ENCODE measurements around the gene SLC41A3.
"Not testable (repeated sequence)": the region's sequence is repeated elsewhere in the genome, so short reads cannot be mapped to it uniquely, and the experiment has no call there.

Gene SLC41A3

DNA sequence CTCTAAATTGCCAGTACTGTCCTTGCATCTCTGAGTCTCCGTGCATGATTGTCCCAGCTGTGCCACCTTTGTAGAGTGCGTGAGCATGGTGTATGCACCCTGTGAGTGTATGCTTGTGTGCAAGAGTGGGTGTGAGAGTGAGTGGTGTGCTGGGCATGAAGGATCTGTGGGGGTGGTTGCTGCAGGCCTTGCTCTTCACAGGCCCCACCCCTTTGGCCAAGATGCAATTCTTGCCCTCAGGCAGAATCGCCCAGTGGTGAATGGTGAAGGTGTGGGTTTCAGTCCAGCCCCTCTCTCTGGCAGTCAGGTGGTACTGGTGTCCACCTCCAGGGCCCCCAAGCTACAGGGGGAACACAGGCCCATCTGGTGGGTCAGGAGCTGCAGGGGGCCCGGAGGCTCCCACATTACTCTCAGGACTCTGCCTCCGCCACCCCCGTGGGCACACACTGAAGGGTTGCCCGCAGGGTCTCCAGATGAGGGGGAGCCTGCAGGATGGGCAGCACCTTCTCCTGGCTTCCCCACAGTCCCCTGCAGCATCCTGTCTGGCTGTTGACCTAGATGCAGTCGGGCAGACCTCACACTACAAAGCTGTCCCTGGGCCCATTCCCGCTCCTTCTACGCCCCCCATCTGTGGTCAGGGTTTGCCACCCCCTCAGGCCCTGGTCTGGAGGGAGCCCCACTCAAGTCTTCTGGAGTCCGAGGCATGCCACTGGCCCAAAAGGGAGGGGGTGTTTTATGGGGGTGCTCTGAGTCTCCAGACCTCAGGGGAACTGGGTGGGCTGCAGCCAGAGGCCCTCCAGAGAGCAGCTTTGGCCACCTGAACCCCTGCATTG, 123.3 kb downstream of the SLC41A3 start:
- no peak for DNase-seq (ENCODE audit: low read depth in 1 of 2, low spot score in 1 of 2)

DNA sequence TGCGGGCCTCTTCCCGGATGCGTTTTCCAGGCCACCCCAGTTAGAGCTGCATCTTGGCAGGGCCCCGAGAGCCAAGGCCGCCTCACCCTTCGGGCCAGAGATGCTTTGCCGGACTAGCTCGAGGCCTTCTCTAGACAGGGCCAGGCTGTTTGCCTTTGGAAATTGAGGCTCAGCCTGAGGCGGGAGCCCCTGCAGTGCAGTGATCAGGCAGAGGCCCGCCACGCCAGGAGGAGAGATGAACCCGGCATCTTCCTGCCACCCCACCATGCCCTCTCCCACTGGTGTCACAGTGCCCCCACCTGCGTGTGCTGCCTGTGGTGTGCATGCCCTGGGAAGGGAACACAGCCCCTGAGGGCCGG, 123.9 kb downstream of the SLC41A3 start:
- DNase-seq (ENCODE audit: low read depth in 1 of 2, low spot score in 1 of 2), result no peak

DNA sequence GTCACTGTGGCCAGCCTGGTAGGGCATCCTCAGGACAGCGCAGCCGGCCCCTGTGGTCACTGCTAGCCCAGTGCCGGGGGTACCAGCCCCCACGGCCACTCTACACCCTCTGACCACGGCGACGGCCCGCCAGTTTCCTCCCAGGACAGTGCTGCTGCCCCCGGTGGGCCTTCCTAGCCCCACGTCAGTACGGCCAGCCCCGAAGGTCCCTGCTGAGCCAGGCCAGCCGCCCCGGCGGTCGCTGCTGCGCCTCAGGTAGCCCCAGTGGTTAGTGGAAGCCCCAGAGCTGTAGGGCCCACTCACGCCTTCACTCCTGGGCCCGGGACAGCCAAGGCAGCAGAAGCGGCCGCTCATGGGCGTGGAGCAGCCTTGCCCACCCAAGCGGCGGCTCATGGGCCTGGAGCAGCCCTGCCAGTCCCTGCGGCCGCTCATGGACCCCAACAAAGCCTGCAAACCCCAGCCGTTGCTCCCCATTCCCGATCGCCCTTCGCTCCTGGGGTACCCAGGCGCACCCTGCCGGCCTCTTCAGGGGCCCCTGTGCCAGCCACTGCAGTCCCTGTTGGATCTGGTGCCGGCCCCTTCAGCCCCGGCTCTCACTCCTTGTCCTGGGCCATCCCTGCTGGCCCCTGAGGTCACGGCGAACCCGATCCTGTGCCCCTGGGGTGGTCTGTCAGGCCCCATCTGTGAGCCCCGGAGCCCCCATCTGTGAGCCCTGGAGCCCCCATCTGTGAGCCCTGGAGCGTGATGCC, 124.4 kb downstream of the SLC41A3 start:
- DNase-seq (ENCODE audit: low read depth in 1 of 2, low spot score in 1 of 2), result no peak

DNA sequence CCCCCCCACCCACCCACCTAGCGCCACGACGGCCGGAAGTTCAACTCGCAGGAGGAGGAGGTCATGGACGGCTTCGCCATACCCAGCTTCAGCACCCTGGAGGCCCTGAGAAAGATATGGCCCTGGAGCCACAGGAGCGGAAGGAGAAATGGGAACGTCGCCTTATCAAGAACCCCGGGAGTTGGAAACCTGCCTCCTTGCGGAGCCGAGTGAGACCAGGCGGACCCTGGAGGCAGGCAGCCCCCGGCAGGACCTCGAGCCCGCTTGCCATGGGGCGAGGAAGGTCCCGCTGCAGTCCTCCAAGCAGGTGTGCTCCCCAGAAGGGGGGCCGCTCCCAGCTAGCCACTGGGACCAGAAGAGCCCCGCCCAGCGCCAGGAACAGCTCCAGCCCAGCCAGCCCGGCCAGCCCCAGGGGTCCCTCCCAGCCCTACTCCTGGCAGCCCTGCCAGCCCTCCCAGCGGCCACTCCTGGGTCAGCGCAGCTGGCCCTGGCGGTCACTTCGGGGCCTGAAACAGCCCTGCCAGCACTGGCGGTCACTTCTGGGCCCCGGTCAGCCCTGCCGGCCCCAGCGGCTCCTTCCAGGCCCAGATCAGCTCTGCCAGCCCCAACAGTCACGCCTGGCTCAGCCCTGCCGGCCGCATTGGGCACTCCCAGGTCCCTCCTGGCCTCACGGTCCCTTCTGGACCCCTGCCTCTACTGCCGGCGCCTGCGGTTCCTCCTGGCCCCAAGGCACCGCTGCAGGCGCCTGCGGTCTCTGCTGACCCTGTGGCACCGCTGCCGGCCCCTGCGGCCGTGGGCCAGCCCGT, 125.2 kb downstream of the SLC41A3 start:
- DNase-seq (ENCODE audit: low read depth in 1 of 2, low spot score in 1 of 2), result no peak

DNA sequence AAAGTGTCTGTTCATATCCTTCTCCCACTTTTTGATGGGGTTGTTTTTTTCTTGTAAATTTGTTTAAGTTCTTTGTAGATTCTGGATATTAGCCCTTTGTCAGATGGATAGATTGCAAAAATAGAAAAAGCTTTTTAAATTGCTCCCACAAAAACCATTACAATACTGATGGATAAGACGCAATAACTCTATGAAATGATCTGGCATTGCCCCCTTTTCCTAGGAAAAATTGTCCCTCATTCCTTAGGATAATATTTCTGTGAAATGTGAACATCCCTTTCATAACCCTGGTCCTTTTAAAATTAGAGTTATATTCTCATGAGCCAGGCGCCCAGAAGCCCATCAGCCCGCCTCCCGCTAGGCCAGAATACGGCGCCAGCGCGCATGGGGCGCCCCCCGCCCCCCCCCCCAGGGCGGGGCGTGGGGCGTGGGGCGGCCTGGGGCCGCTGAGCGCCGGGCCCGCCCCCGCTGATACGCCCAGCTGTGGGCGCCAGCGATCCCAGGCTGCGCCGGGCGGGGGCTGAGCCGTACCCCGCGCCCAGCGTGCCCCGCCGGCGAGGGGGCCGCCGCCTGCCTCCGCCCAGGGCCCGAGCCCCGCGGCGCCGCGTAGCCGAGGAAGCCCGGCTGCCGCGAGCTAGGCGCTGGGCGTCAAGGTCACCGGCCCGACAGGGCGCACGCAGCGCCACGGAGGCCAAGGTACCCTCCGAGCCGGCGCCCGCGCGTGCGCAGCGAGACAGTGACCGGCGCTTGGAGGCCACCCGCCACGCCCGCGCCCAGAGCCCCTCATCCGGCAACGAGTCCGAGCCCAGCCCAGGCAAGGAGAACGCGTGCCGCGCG, 126.0 kb downstream of the SLC41A3 start:
- DNase-seq (ENCODE audit: low read depth in 1 of 2, low spot score in 1 of 2), result no peak

DNA sequence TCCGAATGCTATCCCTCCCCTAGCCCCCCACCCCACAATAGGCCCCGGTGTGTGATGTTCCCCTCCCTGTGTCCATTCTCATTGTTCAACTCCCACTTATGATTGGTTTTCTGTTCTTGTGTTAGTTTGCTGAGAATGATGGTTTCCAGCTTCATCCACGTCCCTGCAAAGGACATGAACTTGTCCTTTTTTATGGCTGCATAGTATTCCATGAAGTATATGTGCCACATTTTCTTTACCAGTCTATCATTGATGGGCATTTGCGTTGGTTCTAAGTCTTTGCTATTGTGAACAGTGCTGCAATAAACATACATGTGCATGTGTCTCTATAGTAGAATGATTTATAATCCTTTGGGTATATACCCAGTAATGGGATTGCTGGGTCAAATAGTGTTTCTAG, 126.9 kb downstream of the SLC41A3 start:
- DNase-seq (ENCODE audit: low read depth in 1 of 2, low spot score in 1 of 2), result not testable (repeated sequence)
